ENCODE results near the gene DNER.
"Not testable (repeated sequence)": the region's sequence is repeated elsewhere in the genome, so short reads cannot be mapped to it uniquely, and the experiment has no call there.

DNER gene, protein sequence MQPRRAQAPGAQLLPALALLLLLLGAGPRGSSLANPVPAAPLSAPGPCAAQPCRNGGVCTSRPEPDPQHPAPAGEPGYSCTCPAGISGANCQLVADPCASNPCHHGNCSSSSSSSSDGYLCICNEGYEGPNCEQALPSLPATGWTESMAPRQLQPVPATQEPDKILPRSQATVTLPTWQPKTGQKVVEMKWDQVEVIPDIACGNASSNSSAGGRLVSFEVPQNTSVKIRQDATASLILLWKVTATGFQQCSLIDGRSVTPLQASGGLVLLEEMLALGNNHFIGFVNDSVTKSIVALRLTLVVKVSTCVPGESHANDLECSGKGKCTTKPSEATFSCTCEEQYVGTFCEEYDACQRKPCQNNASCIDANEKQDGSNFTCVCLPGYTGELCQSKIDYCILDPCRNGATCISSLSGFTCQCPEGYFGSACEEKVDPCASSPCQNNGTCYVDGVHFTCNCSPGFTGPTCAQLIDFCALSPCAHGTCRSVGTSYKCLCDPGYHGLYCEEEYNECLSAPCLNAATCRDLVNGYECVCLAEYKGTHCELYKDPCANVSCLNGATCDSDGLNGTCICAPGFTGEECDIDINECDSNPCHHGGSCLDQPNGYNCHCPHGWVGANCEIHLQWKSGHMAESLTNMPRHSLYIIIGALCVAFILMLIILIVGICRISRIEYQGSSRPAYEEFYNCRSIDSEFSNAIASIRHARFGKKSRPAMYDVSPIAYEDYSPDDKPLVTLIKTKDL

DNA sequence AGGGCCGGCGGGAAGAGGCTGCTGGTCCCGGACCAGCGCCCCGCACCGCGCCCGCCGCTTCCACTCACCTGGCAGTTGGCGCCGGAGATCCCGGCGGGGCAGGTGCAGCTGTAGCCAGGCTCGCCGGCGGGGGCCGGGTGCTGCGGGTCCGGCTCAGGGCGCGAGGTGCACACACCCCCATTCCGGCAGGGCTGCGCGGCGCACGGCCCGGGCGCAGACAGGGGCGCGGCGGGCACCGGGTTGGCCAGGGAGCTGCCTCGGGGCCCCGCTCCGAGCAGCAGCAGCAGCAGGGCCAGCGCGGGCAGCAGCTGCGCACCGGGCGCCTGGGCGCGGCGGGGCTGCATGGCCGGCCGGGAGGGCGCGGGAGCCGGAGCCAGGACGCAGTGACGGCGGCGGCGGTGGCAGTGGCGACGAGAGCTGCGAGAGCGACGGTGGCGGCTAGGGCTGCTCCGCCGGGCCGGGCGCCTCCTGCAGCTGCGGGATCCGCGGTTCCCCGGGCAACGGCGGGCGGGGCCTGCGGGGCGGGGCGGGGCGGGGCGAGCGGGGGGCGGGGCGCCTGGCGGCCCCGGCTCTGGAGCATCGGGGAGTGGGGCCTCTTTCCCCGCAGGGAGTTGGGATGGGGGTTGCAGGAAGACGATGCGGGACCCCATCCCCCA lies at the start of gene DNER:
Gene DNER, minus strand, starts transcription at position 476 of the 656 bp plus-strand sequence. Its CDS starts 132 bp downstream, at position 344.
- H3K27ac Mint-ChIP-seq, result no peak within 1 kb of the TSS
- peaks cover 2% of the 10 kb centered on the region for H3K4me1 Mint-ChIP-seq (ENCODE audit: low read depth)
- DNase-seq (ENCODE audit: low spot score), result peak; percentile 32
- no peaks in the 10 kb centered on the region for H3K9me3 Mint-ChIP-seq
- peak within 1 kb of the TSS; percentile 40 for H3K4me3 Mint-ChIP-seq
- no peaks in the 10 kb centered on the region for H3K36me3 Mint-ChIP-seq (ENCODE audit: low read depth)
- peaks cover 81% of the 10 kb centered on the region for H3K27me3 Mint-ChIP-seq (ENCODE audit: low read depth)

DNA sequence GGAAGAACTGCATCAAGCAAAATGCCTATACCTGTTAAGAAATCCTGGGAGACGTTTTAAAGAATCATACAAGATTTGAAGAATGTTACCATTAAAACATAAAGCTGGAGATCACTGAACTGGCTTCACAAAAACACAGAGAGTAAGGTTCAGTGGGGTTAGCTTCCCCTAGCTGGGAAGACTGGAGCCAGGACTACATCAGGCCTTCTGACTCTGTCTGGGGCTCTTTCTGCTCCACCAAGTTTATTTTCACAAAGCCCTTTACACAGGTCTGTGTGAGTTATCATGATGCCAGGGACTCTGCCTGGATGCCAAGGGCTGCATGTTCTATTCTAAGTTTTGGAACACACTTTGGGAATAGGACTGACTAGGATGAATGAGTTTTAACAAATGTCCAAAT lies 47.3 kb upstream of the DNER start:
- peaks cover 23% of the 10 kb centered on the region for H3K36me3 Mint-ChIP-seq (ENCODE audit: low read depth)
- no peaks in the 10 kb centered on the region for H3K4me1 Mint-ChIP-seq (ENCODE audit: low read depth)
- no peak overlapping the region for H3K27ac Mint-ChIP-seq
- DNase-seq (ENCODE audit: low spot score), result no peak
- no peaks in the 10 kb centered on the region for H3K9me3 Mint-ChIP-seq
- no peaks in the 10 kb centered on the region for H3K27me3 Mint-ChIP-seq (ENCODE audit: low read depth)
- no peak overlapping the region for H3K4me3 Mint-ChIP-seq

DNA sequence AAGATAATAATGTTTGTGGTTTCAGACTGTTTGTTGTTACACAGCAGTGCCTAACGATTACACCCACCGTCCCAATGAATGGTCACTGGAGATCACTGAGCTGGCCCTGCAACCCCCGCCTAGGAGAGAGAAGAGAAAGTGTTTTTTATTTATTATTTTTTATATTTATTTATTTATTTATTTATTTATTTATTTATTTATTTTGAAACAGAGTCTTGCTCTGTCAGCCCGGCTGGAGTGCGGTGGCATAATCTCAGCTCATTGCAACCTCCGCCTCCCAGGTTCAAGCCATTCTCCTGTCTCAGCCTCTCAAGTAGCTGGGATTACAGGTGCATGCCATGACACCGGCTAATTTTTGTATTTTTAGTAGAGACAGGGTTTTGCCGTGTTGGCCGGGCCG lies 43.1 kb upstream of the DNER start:
- not testable (repeated sequence) for H3K27ac Mint-ChIP-seq; DNase-seq (ENCODE audit: low spot score); H3K4me3 Mint-ChIP-seq

DNA sequence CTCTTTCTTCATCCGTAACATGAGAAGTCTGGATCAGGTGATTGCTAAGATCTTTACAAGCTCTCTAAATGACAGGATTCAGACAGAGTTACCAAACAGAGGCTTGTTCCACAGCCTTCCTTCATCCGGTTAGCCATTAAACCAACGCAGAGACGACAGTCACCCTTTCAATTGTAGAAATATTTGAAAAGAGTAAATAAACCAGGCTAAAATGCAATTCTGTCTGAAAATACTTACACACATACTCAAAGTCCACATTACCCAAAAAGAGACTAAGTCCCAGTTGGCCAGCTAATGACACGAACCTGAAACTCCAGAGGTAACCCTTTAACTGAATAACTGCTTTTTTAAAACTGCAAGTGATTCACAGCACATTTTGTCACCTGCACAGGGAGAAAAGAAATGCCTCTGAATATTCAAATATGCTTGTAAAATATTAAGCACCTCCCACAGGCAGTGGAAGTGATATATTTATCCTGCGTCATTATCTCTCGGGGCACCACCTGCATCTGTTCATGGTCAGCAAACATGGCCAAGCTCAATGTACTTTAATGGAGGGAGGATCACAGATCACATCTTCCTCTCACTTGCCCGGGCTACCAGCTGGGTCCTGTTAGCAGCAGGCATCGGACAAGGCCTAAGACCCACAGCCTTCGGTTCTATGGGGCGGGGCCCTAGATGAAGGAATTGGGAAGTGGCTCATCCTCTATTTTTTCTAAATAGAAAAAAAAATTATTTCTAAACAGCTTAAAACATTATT lies 38.8 kb upstream of the DNER start:
- Mint-ChIP-seq H3K9me3 (no peaks in the 10 kb centered on the region), H3K4me1 (ENCODE audit: low read depth) (no peaks in the 10 kb centered on the region), H3K4me3 (no peak overlapping the region), H3K27me3 (ENCODE audit: low read depth) (no peaks in the 10 kb centered on the region), H3K36me3 (ENCODE audit: low read depth) (no peaks in the 10 kb centered on the region), H3K27ac (no peak overlapping the region)
- no peak for DNase-seq (ENCODE audit: low spot score)

More for the DNA sequence above, 43.1 kb upstream of the DNER start:
- H3K9me3 Mint-ChIP-seq; H3K36me3 Mint-ChIP-seq (ENCODE audit: low read depth); H3K4me1 Mint-ChIP-seq (ENCODE audit: low read depth); H3K27me3 Mint-ChIP-seq (ENCODE audit: low read depth): not testable (repeated sequence)

DNA sequence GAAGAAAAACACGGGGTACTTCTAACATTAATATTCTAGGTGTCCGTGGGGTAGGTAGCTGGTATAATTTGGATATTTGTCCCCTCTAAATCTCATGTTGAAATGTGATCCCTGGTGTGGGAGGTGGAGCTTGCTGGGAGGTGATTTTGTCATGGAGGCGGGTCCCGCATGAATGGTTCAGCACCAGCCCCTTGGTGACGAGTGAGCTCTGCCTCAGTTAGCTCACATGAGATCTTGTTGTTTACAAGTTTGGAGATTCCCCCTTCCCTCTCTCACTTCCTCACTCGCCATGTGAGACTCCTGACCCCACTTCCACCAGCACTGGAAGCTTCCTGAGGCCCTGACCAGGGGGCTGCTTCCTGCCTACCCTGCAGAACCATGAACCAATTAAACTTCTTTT lies 35.4 kb upstream of the DNER start:
- no peaks in the 10 kb centered on the region for H3K36me3 Mint-ChIP-seq (ENCODE audit: low read depth)
- no peaks in the 10 kb centered on the region for H3K27me3 Mint-ChIP-seq (ENCODE audit: low read depth)
- H3K4me1 Mint-ChIP-seq (ENCODE audit: low read depth), result no peaks in the 10 kb centered on the region
- H3K27ac Mint-ChIP-seq, result no peak overlapping the region
- DNase-seq (ENCODE audit: low spot score), result no peak
- no peak overlapping the region for H3K4me3 Mint-ChIP-seq
- H3K9me3 Mint-ChIP-seq, result no peaks in the 10 kb centered on the region

DNA sequence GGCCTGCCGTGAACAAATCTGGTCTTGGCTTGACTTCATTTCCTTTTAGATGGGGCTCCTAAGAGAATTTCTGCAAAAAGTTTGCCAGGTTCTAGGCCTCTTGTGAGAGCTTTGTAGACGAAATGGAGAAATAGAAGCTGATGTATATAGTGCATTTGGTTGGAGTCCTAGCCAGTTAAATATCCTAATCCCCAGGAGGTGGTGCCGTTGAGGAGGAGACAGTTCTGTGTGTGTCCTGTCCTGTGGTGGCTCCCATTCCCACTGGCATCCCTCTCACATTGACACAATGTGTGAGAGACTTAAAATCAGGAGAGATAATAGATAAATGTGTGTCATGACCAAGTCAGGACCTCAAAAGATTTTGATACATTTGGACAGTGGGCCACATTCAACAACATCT lies 34.6 kb upstream of the DNER start:
- H3K27me3 Mint-ChIP-seq (ENCODE audit: low read depth), result no peaks in the 10 kb centered on the region
- no peak overlapping the region for H3K27ac Mint-ChIP-seq
- H3K36me3 Mint-ChIP-seq (ENCODE audit: low read depth), result no peaks in the 10 kb centered on the region
- H3K4me3 Mint-ChIP-seq, result no peak overlapping the region
- no peak for DNase-seq (ENCODE audit: low spot score)
- H3K4me1 Mint-ChIP-seq (ENCODE audit: low read depth), result no peaks in the 10 kb centered on the region
- H3K9me3 Mint-ChIP-seq, result no peaks in the 10 kb centered on the region

DNA sequence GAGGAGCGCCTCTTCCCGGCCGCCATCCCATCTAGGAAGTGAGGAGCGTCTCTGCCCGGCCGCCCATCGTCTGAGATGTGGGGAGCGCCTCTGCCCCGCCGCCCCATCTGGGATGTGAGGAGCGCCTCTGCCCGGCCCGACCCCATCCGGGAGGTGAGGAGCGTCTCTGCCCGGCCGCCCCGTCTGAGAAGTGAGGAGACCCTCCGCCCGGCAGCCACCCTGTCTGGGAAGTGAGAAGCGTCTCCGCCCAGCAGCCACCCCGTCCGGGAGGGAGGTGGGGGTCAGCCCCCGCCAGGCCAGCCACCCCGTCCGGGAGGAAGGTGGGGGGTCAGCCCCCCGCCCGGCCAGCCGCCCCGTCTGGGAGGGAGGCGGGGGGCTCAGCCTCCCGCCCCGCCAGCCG lies 28.3 kb upstream of the DNER start:
- not testable (repeated sequence) for H3K27me3 Mint-ChIP-seq (ENCODE audit: low read depth); H3K4me1 Mint-ChIP-seq (ENCODE audit: low read depth); DNase-seq (ENCODE audit: low spot score); H3K4me3 Mint-ChIP-seq; H3K36me3 Mint-ChIP-seq (ENCODE audit: low read depth); H3K27ac Mint-ChIP-seq
- H3K9me3 Mint-ChIP-seq, result peaks cover 15% of the 10 kb centered on the region

DNA sequence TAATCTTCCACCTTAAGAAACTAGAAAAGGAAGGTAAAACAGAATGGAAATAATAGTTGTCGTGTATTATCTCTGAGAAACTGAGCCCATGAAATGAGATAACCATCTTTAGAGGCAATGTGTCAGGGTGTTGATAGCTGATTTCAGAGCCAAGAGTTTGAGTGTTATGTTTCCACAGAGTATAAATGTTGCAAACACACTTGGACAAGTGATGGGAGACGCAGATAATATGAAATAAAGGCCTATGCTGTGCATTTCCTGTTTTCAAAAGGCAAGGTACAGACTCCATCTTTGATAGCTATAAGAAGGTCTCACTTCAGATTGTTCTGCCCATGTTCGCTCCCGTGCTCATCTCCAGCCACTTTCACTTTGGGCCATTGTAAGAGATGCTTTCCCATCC lies 25.9 kb upstream of the DNER start:
- H3K4me1 Mint-ChIP-seq (ENCODE audit: low read depth), result no peaks in the 10 kb centered on the region
- no peak overlapping the region for H3K27ac Mint-ChIP-seq
- DNase-seq (ENCODE audit: low spot score), result no peak
- no peaks in the 10 kb centered on the region for H3K27me3 Mint-ChIP-seq (ENCODE audit: low read depth)
- H3K36me3 Mint-ChIP-seq (ENCODE audit: low read depth), result no peaks in the 10 kb centered on the region
- H3K9me3 Mint-ChIP-seq, result peaks cover 23% of the 10 kb centered on the region
- H3K4me3 Mint-ChIP-seq, result no peak overlapping the region

DNA sequence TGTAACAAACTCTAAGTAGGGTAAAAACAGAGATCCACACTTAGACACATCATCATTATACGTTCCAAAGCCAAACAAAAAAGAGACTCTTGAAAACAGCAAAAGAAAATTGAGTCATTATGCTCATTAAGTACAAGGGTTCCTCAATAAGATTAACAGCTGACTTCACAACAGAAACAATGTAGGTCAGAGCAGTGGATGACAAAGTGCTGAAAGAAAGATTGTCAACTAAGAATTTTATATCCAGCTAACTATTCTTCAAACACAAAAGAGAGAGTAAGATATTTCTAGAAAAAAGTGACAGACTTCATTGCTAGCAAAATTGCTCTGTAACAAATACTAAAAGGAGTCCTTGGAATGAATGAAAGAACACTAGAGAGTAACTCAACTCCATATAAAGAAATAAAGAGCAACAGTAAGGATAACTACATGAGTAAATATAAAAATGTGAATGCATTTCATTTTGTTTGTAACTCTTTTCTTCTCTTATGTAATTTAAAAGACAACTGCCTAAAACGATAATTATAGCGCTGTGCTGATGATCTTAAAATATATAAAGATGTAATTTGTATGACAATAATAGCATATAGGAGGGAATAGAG lies 23.8 kb upstream of the DNER start:
- Mint-ChIP-seq H3K4me3 (no peak overlapping the region), H3K36me3 (ENCODE audit: low read depth) (no peaks in the 10 kb centered on the region), H3K27me3 (ENCODE audit: low read depth) (peaks cover 3% of the 10 kb centered on the region)

DNA sequence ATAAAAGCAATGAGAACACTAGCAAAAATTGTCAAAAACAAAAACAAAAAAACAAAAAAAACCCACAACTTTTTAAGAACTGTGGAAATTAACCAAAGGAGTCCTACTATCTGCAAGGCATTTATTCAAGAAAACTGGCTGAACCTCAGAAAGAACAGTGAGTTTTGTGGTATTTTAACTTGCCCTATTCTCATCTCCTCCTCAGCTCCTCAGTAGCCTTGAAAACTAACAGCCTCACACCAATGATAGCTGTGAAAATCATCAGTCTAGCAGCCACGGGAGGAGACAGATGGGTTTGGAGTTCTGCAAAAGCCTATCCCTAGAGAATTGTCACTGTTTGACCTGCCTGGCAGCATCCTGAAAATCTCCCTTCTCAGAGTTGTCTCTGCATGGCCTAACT lies 20.1 kb upstream of the DNER start:
- peaks cover 5% of the 10 kb centered on the region for H3K27me3 Mint-ChIP-seq (ENCODE audit: low read depth)
- peaks cover 4% of the 10 kb centered on the region for H3K4me1 Mint-ChIP-seq (ENCODE audit: low read depth)
- H3K4me3 Mint-ChIP-seq, result no peak overlapping the region
- peaks cover 23% of the 10 kb centered on the region for H3K9me3 Mint-ChIP-seq
- no peak overlapping the region for H3K27ac Mint-ChIP-seq
- H3K36me3 Mint-ChIP-seq (ENCODE audit: low read depth), result no peaks in the 10 kb centered on the region
- no peak for DNase-seq (ENCODE audit: low spot score)

More for the DNA sequence above, 23.8 kb upstream of the DNER start:
- no peak for DNase-seq (ENCODE audit: low spot score)
- Mint-ChIP-seq H3K4me1 (ENCODE audit: low read depth) (peaks cover 4% of the 10 kb centered on the region), H3K9me3 (peaks cover 23% of the 10 kb centered on the region), H3K27ac (no peak overlapping the region)

DNA sequence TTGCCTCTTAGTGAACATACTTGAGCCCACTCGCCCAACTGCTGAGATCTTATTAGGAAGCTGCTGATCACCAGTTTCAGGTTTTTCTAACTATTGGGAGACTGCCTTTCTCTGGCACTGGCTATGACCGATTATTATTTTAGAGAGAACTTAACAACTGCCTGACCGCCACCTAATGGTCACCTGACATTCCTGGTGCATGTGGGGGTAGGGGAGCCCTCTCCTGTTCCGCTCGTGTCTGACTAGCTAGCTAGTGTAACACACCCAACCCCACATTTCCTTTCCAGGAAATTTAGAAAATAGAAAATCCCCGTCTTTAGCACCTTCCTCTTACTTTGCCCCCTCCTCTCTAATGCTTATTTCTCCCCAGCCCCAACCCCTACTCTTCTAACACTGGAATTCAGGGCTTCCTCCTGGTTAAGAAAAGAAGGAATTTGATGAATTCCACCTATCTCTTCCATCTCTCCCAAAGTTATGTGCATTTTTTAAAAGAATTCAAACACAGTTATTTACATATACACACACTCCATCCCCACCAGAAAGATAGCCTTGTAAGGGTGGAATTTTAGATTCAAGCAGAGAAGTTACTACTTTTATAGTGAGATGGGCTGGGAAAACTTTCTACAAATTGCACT lies 19.4 kb upstream of the DNER start:
- H3K27ac Mint-ChIP-seq, result no peak overlapping the region

DNA sequence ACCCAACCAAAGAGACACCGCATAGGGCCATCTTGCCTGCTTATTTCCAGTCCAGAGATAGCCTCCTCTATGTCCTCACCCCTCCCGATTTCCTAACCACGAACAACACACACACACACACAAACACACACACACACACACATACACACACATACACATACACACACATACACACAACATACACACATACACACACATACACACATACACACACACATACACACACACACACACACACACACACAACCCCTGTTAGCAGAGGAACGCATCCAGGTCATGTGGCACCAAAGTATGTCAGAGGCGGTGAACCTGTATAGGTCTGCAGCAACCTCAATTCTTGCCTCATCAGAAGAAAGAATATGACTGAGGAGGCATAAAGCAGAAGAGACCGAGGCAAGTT lies 18.5 kb upstream of the DNER start:
- peaks cover 4% of the 10 kb centered on the region for H3K4me1 Mint-ChIP-seq (ENCODE audit: low read depth)
- no peak for DNase-seq (ENCODE audit: low spot score)
- H3K4me3 Mint-ChIP-seq, result no peak overlapping the region
- H3K36me3 Mint-ChIP-seq (ENCODE audit: low read depth), result no peaks in the 10 kb centered on the region
- peaks cover 6% of the 10 kb centered on the region for H3K27me3 Mint-ChIP-seq (ENCODE audit: low read depth)
- H3K27ac Mint-ChIP-seq, result no peak overlapping the region
- peaks cover 10% of the 10 kb centered on the region for H3K9me3 Mint-ChIP-seq

More for the DNA sequence above, 19.4 kb upstream of the DNER start:
- Mint-ChIP-seq H3K9me3 (peaks cover 19% of the 10 kb centered on the region), H3K4me1 (ENCODE audit: low read depth) (peaks cover 4% of the 10 kb centered on the region), H3K36me3 (ENCODE audit: low read depth) (no peaks in the 10 kb centered on the region), H3K27me3 (ENCODE audit: low read depth) (peaks cover 6% of the 10 kb centered on the region), H3K4me3 (no peak overlapping the region)
- DNase-seq (ENCODE audit: low spot score), result no peak

DNA sequence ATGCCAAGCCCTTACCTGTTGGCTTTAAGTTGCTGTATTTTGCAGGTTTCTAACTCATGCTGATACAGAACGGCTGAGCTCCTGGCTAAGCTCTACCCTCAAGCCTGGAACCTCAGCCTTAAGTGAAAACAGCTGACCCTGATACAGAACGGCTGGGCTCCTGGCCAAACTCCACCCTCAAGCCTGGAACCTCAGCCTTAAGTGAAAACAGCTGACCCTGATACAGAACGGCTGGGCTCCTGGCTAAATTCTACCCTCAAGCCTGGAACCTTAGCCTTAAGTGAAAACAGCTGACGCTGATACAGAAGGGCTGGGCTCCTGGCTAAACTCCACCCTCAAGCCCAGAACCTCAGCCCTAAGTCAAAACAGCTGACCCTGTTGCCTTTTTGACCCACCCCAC lies 17.6 kb upstream of the DNER start:
- no peak overlapping the region for H3K27ac Mint-ChIP-seq
- no peak for DNase-seq (ENCODE audit: low spot score)
- no peak overlapping the region for H3K4me3 Mint-ChIP-seq
- H3K9me3 Mint-ChIP-seq, result peaks cover under 1% of the 10 kb centered on the region
- H3K36me3 Mint-ChIP-seq (ENCODE audit: low read depth), result no peaks in the 10 kb centered on the region
- peaks cover 6% of the 10 kb centered on the region for H3K27me3 Mint-ChIP-seq (ENCODE audit: low read depth)
- peaks cover 4% of the 10 kb centered on the region for H3K4me1 Mint-ChIP-seq (ENCODE audit: low read depth)
